GM19324 (cell line): ENCODE data around the gene MAT2A.
"Not testable (repeated sequence)": the region's sequence is repeated elsewhere in the genome, so short reads cannot be mapped to it uniquely, and the experiment has no call there.

Source experiments
- ATAC-seq: cut with Tn5 transposase; IDR thresholded peaks from one replicate; pipeline ENCODE4 v1.9.1; 2021; ENCODE audit warnings: mild to moderate bottlenecking, moderate library complexity; ENCODE audit not compliant: unreplicated experiment, low FRiP score

Gene MAT2A

GRCh38 chr2:85523903-85524335 is 15.0 kb upstream of the MAT2A start:
- no peak for ATAC-seq

GRCh38 chr2:85524336-85524908 is 14.5 kb upstream of the MAT2A start:
- ATAC-seq, result no peak

DNA sequence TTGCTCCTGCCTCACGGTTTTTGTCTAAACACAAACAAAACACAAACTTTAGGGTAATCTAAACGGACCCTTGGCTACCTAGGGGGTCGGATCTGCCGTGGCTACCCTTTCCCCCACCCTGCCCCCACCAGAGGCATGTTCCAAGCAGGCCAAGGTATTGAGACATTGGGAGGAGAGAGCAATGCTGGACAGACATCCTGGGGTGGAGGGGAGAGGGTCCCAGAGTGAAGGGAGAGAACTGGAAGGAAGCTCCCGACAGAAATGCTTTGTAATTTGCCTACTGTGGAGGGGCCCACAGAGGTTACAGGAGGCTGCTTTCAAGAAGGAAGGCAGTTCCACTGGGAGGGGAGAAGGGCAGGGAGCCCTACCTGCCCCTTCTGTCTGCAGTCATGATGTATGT is 13.9 kb upstream of the MAT2A start:
- no peak for ATAC-seq

GRCh38 chr2:85525567-85525966 is 13.4 kb upstream of the MAT2A start:
- ATAC-seq, result no peak

DNA sequence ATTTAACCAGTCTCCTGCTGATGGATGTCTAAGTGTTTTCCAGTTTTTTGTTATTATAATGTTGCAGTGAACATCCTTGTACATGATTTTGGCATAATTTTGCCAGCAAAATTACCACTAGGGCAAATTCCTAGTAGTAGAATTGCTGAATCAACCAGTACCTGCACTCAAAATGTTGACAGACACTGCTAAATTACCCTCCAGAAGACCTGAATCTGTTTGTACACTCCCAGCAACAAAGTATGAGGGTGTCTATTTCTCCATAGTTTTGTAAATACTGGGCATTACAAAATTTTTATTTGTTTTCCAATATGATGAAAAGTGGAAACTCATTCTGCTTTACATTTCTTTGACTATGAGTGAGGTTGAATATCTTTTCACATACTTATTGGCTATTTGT is 11.2 kb upstream of the MAT2A start:
- ATAC-seq, result no peak

GRCh38 chr2:85528355-85528754 is 10.6 kb upstream of the MAT2A start:
- no peak for ATAC-seq

DNA sequence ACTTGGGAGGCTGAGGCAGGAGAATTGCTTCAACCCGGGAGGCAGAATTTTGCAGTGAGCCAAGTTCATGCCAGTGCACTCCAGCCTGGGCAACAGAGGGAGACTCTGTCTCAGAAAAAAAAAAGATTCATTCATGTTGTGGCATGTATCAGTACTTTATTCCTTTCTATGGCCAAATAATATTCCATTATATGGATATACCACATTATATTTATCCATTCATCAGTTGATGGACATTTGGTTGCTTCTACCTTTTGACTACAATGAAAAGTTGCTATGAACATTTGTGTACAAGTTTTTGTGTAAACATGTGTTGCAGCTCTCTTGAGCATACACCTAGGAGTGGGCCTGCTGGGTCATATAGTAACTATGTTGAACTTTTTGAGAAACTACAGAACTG is 9.2 kb upstream of the MAT2A start:
- ATAC-seq, result no peak

GRCh38 chr2:85531589-85531988 is 7.4 kb upstream of the MAT2A start:
- ATAC-seq, result no peak

GRCh38 chr2:85534099-85534498 is 4.9 kb upstream of the MAT2A start:
- no peak for ATAC-seq

DNA sequence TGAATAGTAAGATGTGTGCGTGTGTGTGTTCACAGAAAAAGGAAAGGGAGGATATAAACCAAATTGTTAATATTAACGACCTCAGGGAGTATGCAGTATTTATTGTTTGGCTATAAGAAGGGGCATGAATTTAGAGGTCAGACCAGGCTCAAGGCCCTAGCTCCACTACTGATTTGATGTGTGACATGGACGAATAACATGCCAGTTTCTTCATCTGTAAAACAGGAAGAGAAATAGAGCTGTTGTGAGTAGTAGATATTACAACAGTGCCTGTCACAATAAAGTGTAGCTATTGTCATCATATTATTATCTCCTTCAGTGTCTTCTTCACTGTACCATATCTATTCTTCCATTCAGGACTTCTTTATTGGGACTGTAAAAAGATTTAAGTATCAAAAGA is 4.1 kb upstream of the MAT2A start:
- ATAC-seq, result no peak

GRCh38 chr2:85536479-85536878 is 2.5 kb upstream of the MAT2A start:
- ATAC-seq, result no peak

- no peak for ATAC-seq
Observed at GRCh38 chr2:85537600-85538506, 1.1 kb upstream of the MAT2A start.

DNA sequence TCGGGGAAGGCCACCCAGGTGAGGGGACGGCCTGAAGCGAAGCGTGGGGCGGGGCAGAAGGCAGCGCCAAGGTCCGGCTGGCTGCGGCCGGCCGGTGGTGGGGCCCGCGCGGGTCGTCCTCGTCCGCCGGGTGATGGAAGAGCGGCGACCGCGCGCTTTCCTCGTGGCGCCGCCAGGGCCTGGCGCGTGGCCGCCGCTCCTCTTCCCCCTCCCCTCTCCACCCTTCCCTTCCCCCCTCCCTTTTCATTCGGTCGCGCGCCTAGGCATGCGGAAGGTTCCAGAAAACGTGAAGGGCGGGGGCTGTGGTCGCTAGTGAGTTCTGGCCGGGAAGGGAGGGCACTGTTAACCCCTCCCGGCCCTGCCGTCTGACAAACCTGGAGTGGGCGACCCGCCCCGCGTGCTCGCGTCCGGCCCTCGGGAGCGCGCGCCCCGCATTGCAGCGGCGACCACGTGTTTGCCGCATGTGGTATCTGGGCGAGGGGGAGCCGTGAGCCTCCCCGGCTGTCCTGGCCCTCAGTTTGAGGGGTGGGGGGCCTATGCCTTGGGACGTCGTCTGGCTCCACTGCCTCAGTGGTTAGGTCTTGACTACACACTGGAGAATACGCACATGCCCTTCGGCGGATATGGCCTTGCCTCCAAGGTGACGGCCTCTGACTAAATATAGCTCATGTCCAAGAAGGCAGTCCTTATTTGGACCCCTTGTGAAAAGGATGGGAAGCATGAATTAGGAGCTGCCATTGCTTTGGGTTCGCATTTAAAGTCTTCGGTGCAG is 579 bp downstream of the MAT2A start:
- ATAC-seq, result peak; percentile 45

GRCh38 chr2:85540133-85540648 is 1.2 kb downstream of the MAT2A start:
- no peak for ATAC-seq

DNA sequence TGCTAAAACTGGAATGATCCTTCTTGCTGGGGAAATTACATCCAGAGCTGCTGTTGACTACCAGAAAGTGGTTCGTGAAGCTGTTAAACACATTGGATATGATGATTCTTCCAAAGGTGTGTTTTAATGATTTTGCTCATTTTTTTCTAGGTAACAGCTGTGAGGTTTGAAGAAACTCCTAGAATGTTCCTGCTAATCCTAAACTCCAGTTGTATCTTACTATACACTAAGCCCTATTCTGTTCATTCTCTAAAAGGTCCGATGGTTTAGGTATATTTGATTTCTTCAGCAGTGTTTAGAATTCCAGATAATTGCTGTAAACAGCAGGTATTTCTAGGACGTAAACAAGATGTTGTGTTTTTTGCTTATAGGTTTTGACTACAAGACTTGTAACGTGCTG is 2.3 kb downstream of the MAT2A start:
- no peak for ATAC-seq

DNA sequence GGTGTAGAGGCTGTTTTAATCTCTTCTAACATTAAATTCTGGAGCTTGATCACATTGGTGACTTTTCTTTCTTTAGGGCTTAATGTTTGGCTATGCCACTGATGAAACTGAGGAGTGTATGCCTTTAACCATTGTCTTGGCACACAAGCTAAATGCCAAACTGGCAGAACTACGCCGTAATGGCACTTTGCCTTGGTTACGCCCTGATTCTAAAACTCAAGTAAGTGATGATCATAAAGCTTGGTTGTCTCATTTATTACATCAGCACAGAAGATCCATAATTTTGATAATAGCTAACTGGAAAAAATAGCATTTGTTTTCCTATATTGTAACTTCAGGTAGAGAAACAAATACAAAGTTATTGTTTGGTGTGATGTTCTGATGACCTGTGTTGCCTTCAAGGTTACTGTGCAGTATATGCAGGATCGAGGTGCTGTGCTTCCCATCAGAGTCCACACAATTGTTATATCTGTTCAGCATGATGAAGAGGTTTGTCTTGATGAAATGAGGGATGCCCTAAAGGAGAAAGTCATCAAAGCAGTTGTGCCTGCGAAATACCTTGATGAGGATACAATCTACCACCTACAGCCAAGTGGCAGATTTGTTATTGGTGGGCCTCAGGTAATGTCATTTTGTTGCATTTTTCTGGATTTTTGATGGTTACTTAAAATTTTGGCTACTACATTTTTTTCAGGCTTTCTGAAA is 2.9 kb downstream of the MAT2A start:
- ATAC-seq, result no peak

DNA sequence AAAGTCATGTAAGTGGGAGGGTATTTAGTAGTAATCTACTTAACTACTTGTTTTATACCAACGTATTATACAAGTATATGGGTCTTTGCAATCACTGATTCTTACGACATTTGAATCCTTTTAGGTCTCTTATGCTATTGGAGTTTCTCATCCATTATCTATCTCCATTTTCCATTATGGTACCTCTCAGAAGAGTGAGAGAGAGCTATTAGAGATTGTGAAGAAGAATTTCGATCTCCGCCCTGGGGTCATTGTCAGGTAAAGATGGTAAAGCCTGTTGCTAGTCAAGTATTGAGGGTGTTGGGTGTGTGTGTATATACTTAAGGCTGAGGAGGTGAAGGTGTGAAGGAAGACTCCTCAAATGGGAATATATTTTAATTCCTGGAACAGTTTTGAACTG is 3.8 kb downstream of the MAT2A start:
- no peak for ATAC-seq

- not testable (repeated sequence) for ATAC-seq
Observed at GRCh38 chr2:85544254-85544691, 5.3 kb downstream of the MAT2A start.

DNA sequence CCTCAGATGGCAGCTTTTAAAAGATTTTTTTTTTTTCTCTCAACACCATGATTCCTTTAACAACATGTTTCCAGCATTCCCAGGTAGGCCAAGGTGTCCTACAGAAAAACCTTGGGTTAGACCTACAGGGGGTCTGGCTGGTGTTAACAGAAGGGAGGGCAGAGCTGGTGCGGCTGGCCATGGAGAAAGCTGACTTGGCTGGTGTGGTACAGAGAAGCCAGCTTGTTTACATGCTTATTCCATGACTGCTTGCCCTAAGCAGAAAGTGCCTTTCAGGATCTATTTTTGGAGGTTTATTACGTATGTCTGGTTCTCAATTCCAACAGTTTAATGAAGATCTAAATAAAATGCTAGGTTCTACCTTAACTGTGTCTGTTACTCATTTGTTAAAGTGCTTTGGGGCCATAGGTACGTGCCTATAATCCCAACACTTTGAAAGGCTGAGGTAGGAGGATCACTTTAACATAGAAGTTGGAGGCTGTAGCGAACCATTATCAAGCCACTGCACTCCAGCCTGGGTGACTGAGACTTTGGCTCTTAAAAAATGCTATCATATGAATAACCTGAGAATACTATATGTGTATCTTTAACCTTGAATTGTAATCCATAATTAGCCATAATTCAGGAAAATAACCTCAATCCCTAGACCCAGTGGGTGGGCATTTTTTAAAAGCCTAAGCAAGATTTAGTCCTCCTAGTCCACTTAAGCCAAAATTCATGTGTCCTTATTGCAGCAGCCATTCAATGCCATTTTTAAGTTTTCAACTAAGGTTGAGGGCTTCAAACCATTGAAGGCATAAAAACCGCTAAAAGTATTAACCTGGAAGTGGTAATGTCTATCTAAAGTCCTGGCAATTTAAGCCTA is 6.2 kb downstream of the MAT2A start:
- ATAC-seq, result not testable (repeated sequence)
